ENCODE results near the gene NAT9.

The NAT9 gene, protein sequence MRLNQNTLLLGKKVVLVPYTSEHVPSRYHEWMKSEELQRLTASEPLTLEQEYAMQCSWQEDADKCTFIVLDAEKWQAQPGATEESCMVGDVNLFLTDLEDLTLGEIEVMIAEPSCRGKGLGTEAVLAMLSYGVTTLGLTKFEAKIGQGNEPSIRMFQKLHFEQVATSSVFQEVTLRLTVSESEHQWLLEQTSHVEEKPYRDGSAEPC

DNA sequence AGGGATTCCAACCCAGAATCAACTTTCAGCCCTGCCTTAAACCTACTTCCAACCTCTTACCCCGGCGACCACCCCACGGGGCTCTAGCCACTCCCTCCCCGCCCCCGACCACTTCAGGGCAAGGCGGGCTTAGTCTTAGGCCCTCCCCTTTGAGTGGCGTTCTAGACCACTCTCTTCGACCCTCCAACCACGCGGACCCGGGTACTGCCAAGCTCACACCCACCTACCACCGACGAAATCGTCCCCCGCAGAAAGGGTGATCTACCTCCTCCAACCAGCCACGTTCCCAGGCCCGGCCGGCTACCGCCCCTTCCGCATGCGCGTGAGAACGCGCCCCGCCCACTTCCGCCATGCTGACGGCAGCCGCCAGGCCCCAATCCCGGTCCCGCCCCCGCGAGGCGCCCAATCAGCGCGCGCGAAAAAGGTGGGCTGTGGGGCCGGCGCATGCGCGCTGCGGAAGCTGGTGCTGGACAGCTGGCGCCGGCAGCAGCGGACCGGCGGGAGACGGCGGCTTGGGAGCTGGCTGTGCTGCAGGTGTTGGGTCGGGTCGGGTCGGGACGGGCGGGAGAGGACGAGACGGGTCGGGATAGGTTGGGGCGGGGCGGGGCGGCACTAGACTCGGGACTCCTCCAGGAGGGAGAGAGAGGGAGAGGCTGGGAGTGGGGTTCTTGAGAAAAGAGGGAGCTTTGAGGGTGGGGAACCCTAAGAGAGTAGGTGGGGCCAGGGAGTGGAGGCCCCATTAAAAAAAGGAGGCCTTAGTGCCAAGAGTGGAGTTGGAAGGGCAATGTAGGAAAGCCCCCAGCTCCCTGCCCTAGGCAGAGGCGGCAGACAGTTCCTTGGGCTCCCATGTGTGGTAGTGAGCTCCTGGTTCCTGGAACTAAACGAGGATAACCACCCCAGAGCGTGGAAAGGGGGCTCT, at the start of gene NAT9:
Gene NAT9 (minus strand): TSS at position 302 of the 919 bp plus-strand sequence. CDS start 647 bp downstream, outside the sequence.
- DNase-seq, result peak; percentile 100

GRCh38 chr17:74824961-74825627, 48.9 kb upstream of the NAT9 start:
- DNase-seq, result no peak

- DNase-seq, result no peak
These were observed 46.8 kb upstream of the NAT9 start for GRCh38 chr17:74822939-74823367.

DNA sequence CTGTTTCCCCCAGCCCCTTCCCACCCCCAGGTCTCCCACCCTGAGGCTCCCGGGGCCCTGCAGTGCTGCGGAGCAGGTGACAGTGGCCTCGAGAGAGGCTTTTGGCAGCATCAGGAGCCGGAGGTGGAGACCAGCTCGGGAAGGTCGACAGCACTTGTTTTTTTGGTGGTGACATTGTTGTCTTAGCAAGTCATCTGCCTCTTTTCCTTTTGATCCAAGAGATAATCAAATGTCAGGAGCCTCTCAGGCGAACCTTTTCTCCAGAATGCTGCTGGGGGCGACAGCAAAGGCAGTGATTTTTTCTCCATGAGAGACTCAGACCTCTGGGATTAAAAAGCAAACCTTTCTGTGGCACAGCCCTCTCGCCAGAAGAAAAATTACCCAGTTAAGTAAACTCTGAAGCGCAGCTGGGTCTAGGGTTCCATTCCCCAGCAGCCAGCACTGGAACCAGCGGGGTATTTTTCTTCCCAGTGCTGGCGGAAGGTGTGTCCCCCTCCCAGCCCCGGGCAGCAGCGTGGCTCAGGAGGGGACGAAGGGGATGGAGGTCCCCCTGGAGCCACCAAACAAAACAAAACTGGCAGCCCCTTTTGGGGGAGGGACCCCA, 46.3 kb upstream of the NAT9 start:
- no peak for DNase-seq

DNA sequence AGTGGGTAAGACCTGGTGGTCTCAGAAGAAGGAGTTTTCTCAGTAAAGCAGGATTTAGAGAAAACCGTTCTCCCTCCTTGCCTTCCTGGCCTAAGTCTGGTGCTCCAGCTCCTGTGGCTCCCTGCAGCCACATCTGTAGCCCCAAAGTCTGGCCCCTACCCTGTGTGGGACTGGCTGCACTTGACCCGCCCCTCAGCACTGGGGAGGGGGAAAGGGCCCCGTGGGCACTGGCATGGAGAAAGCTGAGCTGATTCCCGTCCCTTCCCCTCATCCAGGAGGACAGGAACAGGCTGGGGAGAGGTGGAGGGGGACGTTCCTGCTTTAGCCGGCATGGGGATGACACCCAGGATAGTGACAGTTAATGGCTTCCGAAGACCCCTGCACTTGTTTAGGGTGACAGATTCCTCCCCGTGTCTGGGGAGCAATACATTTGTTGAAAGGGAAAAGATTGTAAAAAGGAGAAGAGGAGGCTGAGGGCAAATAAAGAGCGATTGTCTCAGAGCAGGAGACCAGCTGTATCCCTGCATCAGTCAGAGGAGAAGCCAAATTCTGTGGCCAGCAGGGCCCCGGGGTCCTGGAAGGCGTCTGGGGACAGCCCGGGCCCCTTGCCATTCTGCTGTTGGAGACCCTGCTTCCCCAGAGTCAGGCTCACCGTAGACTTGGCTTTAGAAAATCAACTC, 45.6 kb upstream of the NAT9 start:
- DNase-seq, result no peak

GRCh38 chr17:74819801-74820436, 43.8 kb upstream of the NAT9 start:
- DNase-seq, result no peak

- DNase-seq, result no peak
These were observed 42.3 kb upstream of the NAT9 start for GRCh38 chr17:74818291-74818938.

GRCh38 chr17:74816905-74817620, 40.9 kb upstream of the NAT9 start:
- no peak for DNase-seq

GRCh38 chr17:74815550-74816370, 39.6 kb upstream of the NAT9 start:
- no peak for DNase-seq

GRCh38 chr17:74815067-74815466, 38.9 kb upstream of the NAT9 start:
- no peak for DNase-seq

- DNase-seq, result no peak
These were observed 38.3 kb upstream of the NAT9 start for GRCh38 chr17:74814453-74814852.

DNA sequence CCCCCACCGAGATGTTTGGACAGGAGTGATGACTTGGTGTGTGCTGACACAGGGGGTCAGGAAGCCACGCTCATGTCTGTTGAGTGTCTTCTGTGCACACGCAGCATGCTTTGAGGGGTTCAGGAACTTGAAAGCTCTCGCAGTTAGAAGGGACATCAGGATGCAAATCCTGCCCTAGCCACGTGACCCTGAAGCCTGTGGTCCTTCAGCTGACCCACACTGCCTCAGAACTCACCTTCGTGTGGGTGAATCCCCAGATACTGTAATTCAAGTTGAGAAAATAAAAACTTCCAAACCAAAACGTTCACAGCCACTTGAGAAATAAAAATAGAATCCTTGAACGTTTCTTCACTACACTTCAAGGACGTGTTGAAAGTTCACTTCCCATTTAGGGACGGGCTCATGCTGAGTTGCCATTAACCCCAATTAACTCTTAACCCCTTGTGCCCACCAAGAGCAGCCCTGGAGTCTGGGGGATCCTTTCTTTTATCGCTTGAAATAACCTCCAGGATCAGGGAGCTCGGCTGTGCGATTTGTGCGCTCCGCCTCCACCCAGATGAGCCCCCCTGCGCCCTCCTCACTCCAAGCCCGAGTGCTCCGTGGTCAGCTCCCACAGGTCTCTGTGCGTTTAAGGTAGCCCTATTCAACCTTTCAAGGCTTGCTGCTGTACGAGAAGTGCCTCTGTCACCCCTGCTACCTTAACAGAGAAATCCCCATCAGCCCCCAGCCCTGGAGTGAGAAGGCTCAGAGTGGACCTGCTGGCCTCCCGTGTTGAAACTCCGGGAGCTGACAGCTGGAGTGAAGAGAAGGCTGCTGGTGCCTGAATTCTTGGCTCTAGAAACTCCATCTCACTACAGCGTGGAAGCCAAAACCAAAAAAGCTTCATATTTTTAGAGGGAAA, 36.2 kb upstream of the NAT9 start:
- DNase-seq, result no peak

DNA sequence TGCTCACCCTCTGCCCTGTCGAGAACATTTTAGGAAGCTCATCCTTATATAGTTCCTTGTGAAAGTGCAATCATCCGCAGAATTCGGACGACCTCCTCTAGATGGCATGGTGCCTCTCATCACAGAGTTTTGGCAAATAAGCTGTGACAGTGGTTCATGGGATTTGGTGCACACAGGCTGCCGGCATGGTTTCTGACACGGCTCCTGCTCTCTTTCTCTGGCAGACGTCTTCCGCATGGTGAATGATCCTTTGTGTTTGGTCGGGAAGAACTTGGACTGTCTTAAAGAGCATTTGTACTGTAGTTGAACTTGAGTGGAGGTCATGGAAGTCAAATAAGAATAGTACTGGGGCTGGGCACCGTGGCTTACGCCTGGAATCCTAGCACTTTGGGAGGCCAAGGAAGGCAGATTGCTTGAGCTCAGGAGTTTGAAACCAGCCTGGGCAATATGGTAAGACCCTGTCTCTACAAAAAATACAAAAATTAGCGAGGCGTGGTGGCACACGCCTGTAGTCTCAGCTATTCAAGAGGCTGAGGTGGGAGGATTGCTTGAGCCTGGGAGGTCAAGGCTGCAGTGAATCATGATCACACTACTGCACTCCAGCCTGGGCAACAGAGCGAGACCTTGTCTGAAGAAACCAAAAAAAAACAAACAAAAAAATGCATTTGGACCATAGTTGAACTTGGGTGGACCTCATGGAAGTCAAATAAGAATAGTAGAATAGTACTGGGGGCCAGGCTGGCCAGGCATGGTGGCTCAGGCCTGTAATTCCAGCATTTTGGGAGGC, 34.7 kb upstream of the NAT9 start:
- DNase-seq, result no peak

DNA sequence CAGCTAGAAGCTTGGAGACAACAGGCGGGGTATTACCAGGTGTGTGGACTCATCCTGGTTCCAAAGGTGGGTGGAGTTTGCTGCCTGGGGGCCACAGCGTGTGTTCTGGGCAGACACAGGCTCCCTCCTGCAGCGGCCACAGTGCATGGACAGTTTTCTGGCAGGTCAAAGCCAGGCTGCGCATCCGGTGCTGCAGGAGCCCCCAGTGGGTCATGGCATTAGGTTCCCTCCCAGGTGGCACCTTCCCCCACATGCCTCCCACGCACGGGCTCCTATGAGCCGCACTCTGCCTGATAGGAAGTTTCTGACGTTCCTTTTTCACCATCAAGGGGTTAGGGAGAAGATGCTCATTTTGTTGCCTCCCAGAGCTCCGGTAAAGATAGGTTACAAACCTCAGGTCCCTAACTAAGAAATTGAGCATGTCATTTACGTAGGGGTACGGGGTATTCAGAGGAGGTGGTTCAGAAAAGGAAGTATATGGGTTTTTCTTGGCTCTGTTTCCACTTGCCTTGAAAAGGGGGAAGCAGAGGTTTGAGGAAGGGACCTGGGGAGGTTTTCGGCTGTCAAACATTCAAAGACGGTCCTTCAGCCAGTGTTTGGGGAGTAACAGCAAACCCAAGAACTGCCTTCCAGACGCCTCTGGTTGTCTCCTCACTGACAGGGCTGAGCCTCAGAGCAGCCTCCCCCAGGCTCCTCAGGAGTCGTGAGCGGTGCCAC, 32.7 kb upstream of the NAT9 start:
- no peak for DNase-seq

- DNase-seq, result no peak
These were observed 31.8 kb upstream of the NAT9 start for GRCh38 chr17:74807925-74808324.

- no peak for DNase-seq
These were observed 31.3 kb upstream of the NAT9 start for GRCh38 chr17:74807441-74807840.

DNA sequence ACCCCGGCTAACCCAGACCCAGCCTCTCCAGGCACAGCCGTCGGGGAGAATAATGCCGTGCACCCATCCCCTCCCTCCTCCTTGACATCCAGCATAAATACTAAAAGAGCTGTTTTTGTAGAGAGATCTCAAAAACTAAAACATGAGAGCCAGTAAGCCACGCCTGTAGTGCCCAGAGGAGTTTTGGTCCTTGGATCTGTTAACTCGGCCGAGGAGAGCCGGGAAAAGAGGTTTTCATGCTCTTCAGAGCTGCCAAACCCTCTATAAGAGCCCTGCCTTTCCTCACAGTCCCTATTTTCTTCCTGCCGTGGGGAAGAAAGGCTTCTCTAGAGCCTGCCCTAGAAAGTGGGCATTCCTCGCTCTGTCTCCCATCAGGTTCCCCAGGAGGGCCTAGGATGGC, 30.2 kb upstream of the NAT9 start:
- no peak for DNase-seq
